ENCODE measurements around the gene RUNX3.

Gene RUNX3

DNA sequence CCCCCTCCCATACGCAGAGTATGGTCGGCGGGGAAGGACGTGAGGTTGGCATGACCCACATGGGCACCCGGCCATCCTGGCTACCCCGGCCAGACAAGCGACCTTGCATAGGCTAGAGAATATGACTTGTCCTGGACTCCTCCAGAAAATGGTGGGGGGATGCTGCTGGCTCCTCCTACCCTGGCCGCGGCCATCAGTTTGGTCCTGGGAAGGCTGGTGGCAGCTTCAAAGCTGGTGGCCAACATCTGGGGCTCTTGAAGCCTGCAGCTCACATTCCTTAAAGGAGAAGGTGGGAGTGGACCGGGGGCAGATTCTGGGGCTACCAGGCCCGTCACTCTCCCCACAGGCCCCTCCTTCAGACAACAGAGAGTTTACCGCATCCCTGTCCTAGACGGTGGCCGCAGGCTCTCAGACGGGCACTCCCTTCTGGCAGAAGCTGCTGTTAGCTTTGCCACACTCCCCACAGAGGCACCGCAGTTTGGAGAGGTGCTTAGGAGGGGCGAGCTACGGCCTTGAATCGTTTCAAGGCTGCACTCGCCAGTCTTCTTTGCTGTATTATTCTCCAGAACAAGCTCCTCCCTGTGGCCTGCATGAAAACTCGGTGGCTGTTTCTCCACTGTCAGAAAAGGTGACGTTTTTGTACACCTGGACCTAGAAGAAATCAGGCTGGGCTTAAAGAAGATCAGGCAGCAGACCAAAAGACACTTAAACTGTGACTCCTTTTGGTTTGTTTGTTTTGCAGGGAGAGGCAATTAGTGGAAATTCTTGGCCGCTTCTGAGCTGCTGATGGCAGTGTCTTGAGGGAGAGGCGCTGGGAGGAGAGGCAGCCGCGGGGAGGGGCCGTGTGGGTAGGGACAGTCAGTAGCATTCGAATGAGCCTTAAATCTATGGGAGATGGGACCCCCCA, 68.0 kb downstream of the RUNX3 start:
- Histone ChIP-seq H3K14ac (ENCODE audit: low read length) (no peak overlapping the region), H3K4me2 (ENCODE audit: insufficient read depth, low read length, poor library complexity, severe bottlenecking) (no peak overlapping the region), H2AK5ac (ENCODE audit: low read depth, low read length) (peak overlapping the region; percentile 66), H3K4me3 (ENCODE audit: low read length in 2 of 2) (no peak overlapping the region), H3K27ac (replicated peaks; ENCODE audit: low read length) (no peak overlapping the region), H3K23ac (ENCODE audit: low read depth, low read length, poor library complexity) (peak overlapping the region; percentile 28), H3K9me3 (replicated peaks in 1 of 2; ENCODE audit: control insufficient read depth in 2 of 2, insufficient read depth in 1 of 2, low read depth in 1 of 2, low read length in 2 of 2) (no peaks in the 10 kb centered on the region), H2BK12ac (ENCODE audit: low read length) (no peak overlapping the region), H2BK120ac (ENCODE audit: low read depth, low read length) (peak overlapping the region; percentile 43), H3K9ac (ENCODE audit: low read depth, low read length, poor library complexity) (no peak overlapping the region), H3K36me3 (replicated peaks in 1 of 2; ENCODE audit: control insufficient read depth in 2 of 2, insufficient read depth in 2 of 2, low read length in 2 of 2) (no peaks in the 10 kb centered on the region), H2AFZ (ENCODE audit: low read length) (peak overlapping the region; percentile 75), H2BK5ac (ENCODE audit: low read length) (peak overlapping the region; percentile 20), H3K79me1 (ENCODE audit: low read depth, low read length) (no peaks in the 10 kb centered on the region), H3K27me3 (ENCODE audit: control insufficient read depth in 3 of 3, insufficient read depth in 3 of 3, low read depth in 1 of 3, low read length in 3 of 3) (peaks cover 0 to 47% (median 0%) of the 10 kb centered on the region in 3 experiments), H3K4me1 (ENCODE audit: control insufficient read depth in 2 of 2, insufficient read depth in 1 of 2, low read depth in 1 of 2, low read length in 2 of 2) (peaks cover 3 to 10% of the 10 kb centered on the region in 2 donors), H2BK15ac (ENCODE audit: low read length) (peak overlapping the region; percentile 91), H4K8ac (ENCODE audit: low read depth, low read length) (no peak overlapping the region), H4K91ac (ENCODE audit: low read depth, low read length, poor library complexity) (no peak overlapping the region), H3K4ac (ENCODE audit: low read length) (no peak overlapping the region), H3K18ac (ENCODE audit: low read length) (no peak overlapping the region)
- whole genome bisulfite sequencing, 2 donors (ENCODE audit: extremely low coverage in 2 of 2, insufficient read length in 2 of 2, insufficient replicate concordance in 1 of 2), result no CpG with 5 or more reads among the region's 28 CpGs
- no peak for DNase-seq (ENCODE audit: low spot score)

DNA sequence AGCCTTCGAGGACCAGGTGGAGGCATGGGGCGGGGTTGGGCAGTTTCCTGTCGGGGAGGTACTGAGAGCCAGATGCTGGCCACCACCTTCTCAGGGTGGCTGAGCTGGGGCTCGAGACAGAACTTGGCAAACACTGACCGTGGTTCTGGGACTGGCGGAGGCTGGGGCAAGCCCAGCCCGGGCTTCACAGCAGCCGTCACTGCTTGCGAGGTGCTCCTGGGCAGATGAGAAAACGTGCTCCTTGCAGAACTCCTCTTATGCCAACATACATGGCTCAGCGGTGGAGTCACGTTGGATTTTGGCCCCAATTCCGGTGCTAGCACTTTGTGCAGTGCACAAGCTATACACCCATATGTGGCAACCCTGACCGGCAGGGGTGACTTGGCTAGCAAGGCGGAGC, 69.2 kb downstream of the RUNX3 start:
- Histone ChIP-seq H3K4ac (ENCODE audit: low read length) (no peak overlapping the region), H3K9ac (ENCODE audit: low read depth, low read length, poor library complexity) (no peak overlapping the region), H3K27ac (replicated peaks; ENCODE audit: low read length) (no peak overlapping the region), H2BK5ac (ENCODE audit: low read length) (no peak overlapping the region), H4K8ac (ENCODE audit: low read depth, low read length) (no peak overlapping the region), H2BK15ac (ENCODE audit: low read length) (no peak overlapping the region), H2AFZ (ENCODE audit: low read length) (no peak overlapping the region), H3K79me1 (ENCODE audit: low read depth, low read length) (no peaks in the 10 kb centered on the region), H2BK12ac (ENCODE audit: low read length) (peak overlapping the region; percentile 50), H3K4me3 (ENCODE audit: low read length in 2 of 2) (no peak overlapping the region), H3K36me3 (replicated peaks in 1 of 2; ENCODE audit: control insufficient read depth in 2 of 2, insufficient read depth in 2 of 2, low read length in 2 of 2) (no peaks in the 10 kb centered on the region), H3K4me2 (ENCODE audit: insufficient read depth, low read length, poor library complexity, severe bottlenecking) (no peak overlapping the region), H3K23ac (ENCODE audit: low read depth, low read length, poor library complexity) (no peak overlapping the region), H3K9me3 (replicated peaks in 1 of 2; ENCODE audit: control insufficient read depth in 2 of 2, insufficient read depth in 1 of 2, low read depth in 1 of 2, low read length in 2 of 2) (no peaks in the 10 kb centered on the region), H3K14ac (ENCODE audit: low read length) (peak overlapping the region; percentile 60), H4K91ac (ENCODE audit: low read depth, low read length, poor library complexity) (no peak overlapping the region), H2BK120ac (ENCODE audit: low read depth, low read length) (no peak overlapping the region), H2AK5ac (ENCODE audit: low read depth, low read length) (no peak overlapping the region), H3K18ac (ENCODE audit: low read length) (peak overlapping the region; percentile 57), H3K27me3 (ENCODE audit: control insufficient read depth in 3 of 3, insufficient read depth in 3 of 3, low read depth in 1 of 3, low read length in 3 of 3) (peaks cover 0 to 36% (median 0%) of the 10 kb centered on the region in 3 experiments), H3K4me1 (ENCODE audit: control insufficient read depth in 2 of 2, insufficient read depth in 1 of 2, low read depth in 1 of 2, low read length in 2 of 2) (peaks cover 3 to 10% of the 10 kb centered on the region in 2 donors)
- WGBS, 2 donors (ENCODE audit: extremely low coverage in 2 of 2, insufficient read length in 2 of 2, insufficient replicate concordance in 1 of 2), result no CpG with 5 or more reads among the region's 15 CpGs
- no peak for DNase-seq (ENCODE audit: low spot score)

- H3K4me3 ChIP-seq (ENCODE audit: low read length in 2 of 2), result no peak overlapping the region
- H3K9me3 ChIP-seq (replicated peaks in 1 of 2; ENCODE audit: control insufficient read depth in 2 of 2, insufficient read depth in 1 of 2, low read depth in 1 of 2, low read length in 2 of 2), result no peaks in the 10 kb centered on the region
- H4K91ac ChIP-seq (ENCODE audit: low read depth, low read length, poor library complexity), result no peak overlapping the region
- no peak overlapping the region for H3K4me2 ChIP-seq (ENCODE audit: insufficient read depth, low read length, poor library complexity, severe bottlenecking)
- no peak overlapping the region for H2BK15ac ChIP-seq (ENCODE audit: low read length)
- H2BK5ac ChIP-seq (ENCODE audit: low read length), result no peak overlapping the region
- no peak overlapping the region for H2BK12ac ChIP-seq (ENCODE audit: low read length)
- H2BK120ac ChIP-seq (ENCODE audit: low read depth, low read length), result no peak overlapping the region
- no peak overlapping the region for H2AK5ac ChIP-seq (ENCODE audit: low read depth, low read length)
- H3K27ac ChIP-seq (replicated peaks; ENCODE audit: low read length), result no peak overlapping the region
- H4K8ac ChIP-seq (ENCODE audit: low read depth, low read length), result no peak overlapping the region
- no peaks in the 10 kb centered on the region for H3K79me1 ChIP-seq (ENCODE audit: low read depth, low read length)
- no CpG with 5 or more reads among the region's 10 CpGs for WGBS, 2 donors (ENCODE audit: extremely low coverage in 2 of 2, insufficient read length in 2 of 2, insufficient replicate concordance in 1 of 2)
- H3K18ac ChIP-seq (ENCODE audit: low read length), result no peak overlapping the region
- H2AFZ ChIP-seq (ENCODE audit: low read length), result no peak overlapping the region
- no peaks in the 10 kb centered on the region for H3K36me3 ChIP-seq (replicated peaks in 1 of 2; ENCODE audit: control insufficient read depth in 2 of 2, insufficient read depth in 2 of 2, low read length in 2 of 2)
- H3K23ac ChIP-seq (ENCODE audit: low read depth, low read length, poor library complexity), result no peak overlapping the region
- DNase-seq (ENCODE audit: low spot score), result no peak
- no peak overlapping the region for H3K9ac ChIP-seq (ENCODE audit: low read depth, low read length, poor library complexity)
- peaks cover 0 to 29% (median 0%) of the 10 kb centered on the region in 3 experiments for H3K27me3 ChIP-seq (ENCODE audit: control insufficient read depth in 3 of 3, insufficient read depth in 3 of 3, low read depth in 1 of 3, low read length in 3 of 3)
- H3K4ac ChIP-seq (ENCODE audit: low read length), result no peak overlapping the region
- no peak overlapping the region for H3K14ac ChIP-seq (ENCODE audit: low read length)
- peaks cover 0 to 6% of the 10 kb centered on the region in 2 donors for H3K4me1 ChIP-seq (ENCODE audit: control insufficient read depth in 2 of 2, insufficient read depth in 1 of 2, low read depth in 1 of 2, low read length in 2 of 2)
Measured at GRCh38 chr1:24859063-24860010, 70.7 kb downstream of the RUNX3 start.
